HepG2 (cell line): ENCODE measurements around the gene IL22RA1. TPM values are rescaled to one million over a fixed set of nuclear protein-coding genes. Genes with fewer than 3 reads are reported as not detected.
A peak's percentile ranks its signal among the peaks of the same experiment; 100 is the strongest.

Source experiments
- ATAC-seq: fragments of 200-7000 bp; cut with Tn5 transposase; 3 replicates; pipeline ENCODE4 v1.9.1; 2020; ENCODE audit warnings: mild to moderate bottlenecking, moderate library complexity
- BruUV-seq: library from RNA; stranded (reverse); fragments of 400-500 nt; replicated peaks from 2 replicates; lab custom pipeline; 2021; lab: Mats Ljungman, UMichigan
- CTCF ChIA-PET: fragments of 300-600 bp; formaldehyde crosslinking; extraction: SDS; loops from one replicate; lab custom pipeline; 2021; ENCODE audit warnings: low total read pairs, inconsistent platforms, low intra/inter-chr PET ratio; lab: Yijun Ruan, JAX
- POLR2A ChIA-PET: fragments of 350-600 bp; sonication (Branson Sonifier 250); formaldehyde crosslinking; loops from one replicate; lab custom pipeline; 2020; ENCODE audit warnings: antibody characterized with exemption, inconsistent platforms; lab: Yijun Ruan, JAX
- DNase-seq: peaks from one replicate; pipeline ENCODE4 v3.0.0-alpha.2; 2015; ENCODE audit warnings: low spot score
- FAIRE-seq: peaks from 3 replicates; lab custom pipeline; 2011; peaks lifted over from hg19 to GRCh38; lab: Jason Lieb, UNC
- H2AFZ ChIP-seq: one replicate; pipeline ENCODE4 v1.6.1; 2011; ENCODE audit warnings: low read length, inconsistent platforms
- H3K27ac ChIP-seq: fragments of 300-600 bp; 3 replicates; pipeline ENCODE4 v1.8.0; 2011; ENCODE audit warnings: mixed run types, mild to moderate bottlenecking, mixed read lengths, low read length, inconsistent platforms; ENCODE audit not compliant: insufficient read depth; ENCODE audit errors: extremely low read length
- H3K27me3 ChIP-seq, 2 experiments: fragments of 200-600 bp in 1 of 2; 2 replicates in 1 of 2; 3 replicates in 1 of 2; pipeline versions ENCODE4 v1.6.0 to v1.8.0; 2011; ENCODE audit warnings: low read length in 2 of 2, mild to moderate bottlenecking in 2 of 2, moderate library complexity in 2 of 2, inconsistent platforms in 1 of 2; ENCODE audit not compliant: insufficient read depth in 2 of 2, control insufficient read depth in 1 of 2
- H3K36me3 ChIP-seq, 2 experiments: fragments of 200-600 bp in 1 of 2; replicated peaks in 1 of 2; 2 replicates in 1 of 2; 3 replicates in 1 of 2; pipeline versions ENCODE4 v1.5.1 to v1.8.0; 2011; ENCODE audit warnings: low read length in 2 of 2, inconsistent platforms in 1 of 2; ENCODE audit not compliant: insufficient read depth in 2 of 2, control insufficient read depth in 1 of 2
- H3K4me1 ChIP-seq: 2 replicates; pipeline ENCODE4 v1.5.1; 2012; ENCODE audit warnings: low read length, inconsistent platforms; ENCODE audit not compliant: insufficient read depth
- H3K4me2 ChIP-seq: 2 replicates; pipeline ENCODE4 v1.6.0; 2011; ENCODE audit warnings: low read depth, low read length, inconsistent platforms
- H3K4me3 ChIP-seq, 3 experiments: fragments of 200-600 bp in 1 of 3; sonication (generic), shearing (Covaris generic) in 1 of 3; replicated peaks in 1 of 3; 2 replicates each; pipeline ENCODE4 v1.5.1; 2011 to 2016; ENCODE audit warnings: low read length in 3 of 3, inconsistent platforms in 2 of 3, low read depth in 2 of 3, mild to moderate bottlenecking in 2 of 3, control low read depth in 1 of 3, mixed read lengths in 1 of 3; ENCODE audit not compliant: insufficient read depth in 1 of 3
- H3K79me2 ChIP-seq: one replicate; pipeline ENCODE4 v1.6.1; 2011; ENCODE audit warnings: low read length, inconsistent platforms; ENCODE audit not compliant: insufficient read depth
- H3K9ac ChIP-seq: 2 replicates; pipeline ENCODE4 v1.6.0; 2011; ENCODE audit warnings: mild to moderate bottlenecking, low read depth, low read length, inconsistent platforms; ENCODE audit not compliant: insufficient read depth
- H3K9me3 ChIP-seq: 2 replicates; pipeline ENCODE4 v1.5.1; 2012; ENCODE audit warnings: mild to moderate bottlenecking, low read length
- H4K20me1 ChIP-seq: 2 replicates; pipeline ENCODE4 v1.6.0; 2011; ENCODE audit warnings: inconsistent platforms, mild to moderate bottlenecking, low read length, moderate library complexity; ENCODE audit not compliant: insufficient read depth
- ATF7-NPFF ChIP-seq: sonication (generic); formaldehyde crosslinking; IDR thresholded peaks from 2 replicates; pipeline ENCODE4 v1.8.1; 2023; ENCODE audit warnings: mild to moderate bottlenecking, low read depth, missing genetic modification reagents, moderate library complexity
- FOXO4 ChIP-seq: sonication (generic); formaldehyde crosslinking; conservative IDR thresholded peaks from 2 replicates; pipeline ENCODE4 v1.8.1; 2023; ENCODE audit warnings: missing genetic modification reagents
- HOXA5 ChIP-seq: sonication (generic); formaldehyde crosslinking; IDR thresholded peaks from 2 replicates; pipeline ENCODE4 v1.4.0; 2020; ENCODE audit warnings: missing genetic modification reagents
- HOXD1 ChIP-seq: sonication (generic); formaldehyde crosslinking; IDR thresholded peaks from 2 replicates; pipeline ENCODE4 v1.5.0; 2020; ENCODE audit warnings: missing genetic modification reagents
- LCORL ChIP-seq, 2 experiments: fragments of 450-650 bp in 1 of 2; sonication (generic) in 1 of 2; formaldehyde crosslinking in 1 of 2; IDR thresholded peaks; 2 replicates each; pipeline versions ENCODE4 v1.5.0 to v1.6.1; 2017 to 2020; ENCODE audit warnings: antibody characterized with exemption in 1 of 2, missing genetic modification reagents in 1 of 2
- PATZ1 ChIP-seq: sonication (generic); formaldehyde crosslinking; IDR thresholded peaks from 2 replicates; pipeline ENCODE4 v1.4.0; 2020; ENCODE audit warnings: missing genetic modification reagents
- POLR2A ChIP-seq, 2 experiments: IDR thresholded peaks; 2 replicates each; pipeline ENCODE4 v1.6.1; 2011; ENCODE audit warnings: low read depth in 2 of 2, low read length in 2 of 2, mild to moderate bottlenecking in 1 of 2, moderate library complexity in 1 of 2; ENCODE audit not compliant: insufficient read depth in 1 of 2
- RARA ChIP-seq: IDR thresholded peaks from 2 replicates; pipeline ENCODE4 v1.6.1; 2016; ENCODE audit warnings: missing genetic modification reagents, missing compliant biosample characterization
- SMAD1 ChIP-seq: sonication (generic); formaldehyde crosslinking; IDR thresholded peaks from 2 replicates; pipeline ENCODE4 v1.4.0; 2020; ENCODE audit warnings: missing genetic modification reagents, low read depth, mild to moderate bottlenecking, borderline replicate concordance
- SP140L ChIP-seq: sonication (generic); formaldehyde crosslinking; IDR thresholded peaks from 2 replicates; pipeline ENCODE4 v1.4.0; 2020; ENCODE audit warnings: missing genetic modification reagents, borderline replicate concordance
- SP5 ChIP-seq: IDR thresholded peaks from 2 replicates; pipeline ENCODE4 v1.6.1; 2016; ENCODE audit warnings: low read depth, borderline replicate concordance
- SRSF9 ChIP-seq: fragments of 200-400 bp; formaldehyde crosslinking; IDR thresholded peaks from 2 replicates; pipeline ENCODE4 v1.6.1; 2018; ENCODE audit warnings: borderline replicate concordance, mild to moderate bottlenecking, low read depth, low read length; ENCODE audit not compliant: insufficient read depth, poor library complexity, severe bottlenecking
- ZC3H4 ChIP-seq: sonication (generic); formaldehyde crosslinking; IDR thresholded peaks from 2 replicates; pipeline ENCODE4 v1.4.0; 2020; ENCODE audit warnings: missing genetic modification reagents, borderline replicate concordance
- ZFY ChIP-seq: sonication (generic); formaldehyde crosslinking; IDR thresholded peaks from 2 replicates; pipeline ENCODE4 v1.4.0; 2020; ENCODE audit warnings: missing genetic modification reagents
- ZNF382 ChIP-seq: sonication (generic); formaldehyde crosslinking; IDR thresholded peaks from 2 replicates; pipeline ENCODE4 v1.5.0; 2020; ENCODE audit warnings: missing genetic modification reagents, mild to moderate bottlenecking, borderline replicate concordance
- ZNF709 ChIP-seq: sonication (generic); formaldehyde crosslinking; IDR thresholded peaks from 2 replicates; pipeline ENCODE4 v1.5.0; 2020; ENCODE audit warnings: mild to moderate bottlenecking, missing genetic modification reagents
- ZSCAN25 ChIP-seq: sonication (generic); formaldehyde crosslinking; IDR thresholded peaks from 2 replicates; pipeline ENCODE4 v1.8.0; 2022; ENCODE audit warnings: mild to moderate bottlenecking, missing genetic modification reagents
- WGBS: methylation state at CpG from one replicate; pipeline ENCODE4 v1.1.6; 2017; ENCODE audit warnings: low lambda C conversion rate; 5-methylcytosine and 5-hydroxymethylcytosine counted together
- in situ Hi-C: cut with HindIII; loops from 2 replicates; pipeline ENCODE4 v1.10.0; 2017; ENCODE audit warnings: low pct_unique_long_range_greater_than_20kb; ENCODE audit not compliant: extremely low pct_ligation_motif_present
- intact Hi-C: fragments of 100-400 bp; cut with micrococcal nuclease; formaldehyde crosslinking; loops from one replicate; pipeline ENCODE4 v1.10.0; 2022; ENCODE audit not compliant: unreplicated experiment
- polyA plus RNA-seq, 8 experiments: library from polyadenylated mRNA; depleted of rRNA in 3 of 8; stranded (reverse) in 7 of 8; unstranded in 1 of 8; fragments of >200 nt; fragmentation: Illumina TruSeq in 4 of 8; extraction: Trizol in 4 of 8; gene quantifications; 2 replicates each; pipeline versions ENCODE4 v1.2.1 to v1.2.3, GENCODE V29; 2011 to 2016; ENCODE audit warnings: low read depth in 4 of 8, missing spikeins in 1 of 8, mixed read lengths in 1 of 8; ENCODE audit not compliant: insufficient read depth in 1 of 8
- total RNA-seq, 5 experiments: library from RNA; depleted of rRNA; stranded (reverse); fragments of >200 nt; fragmentation: Illumina TruSeq; extraction: Trizol; gene quantifications; 2 replicates each; pipeline ENCODE4 v1.2.3, GENCODE V29; 2016; ENCODE audit warnings: low read depth in 1 of 5
- TF ChIP-seq, protein P1 (sequence below): sonication (generic); formaldehyde crosslinking; IDR thresholded peaks from 2 replicates; pipeline ENCODE4 v1.5.1; 2020; ENCODE audit warnings: missing genetic modification reagents, mild to moderate bottlenecking, borderline replicate concordance
- TF ChIP-seq, protein P2 (sequence below): IDR thresholded peaks from 2 replicates; pipeline ENCODE4 v1.6.1; 2016; ENCODE audit warnings: mild to moderate bottlenecking, missing biosample characterization, missing genetic modification reagents

The IL22RA1 gene
- total and polyA plus RNA-seq, 2 of the 13 experiments (the other 11 are each of a cell fraction or from before 2014, with no cell fraction given), result 4.4 to 10.2 TPM

GRCh38 chr1:24117722-24118409, 25.1 kb downstream of the IL22RA1 start:
- intact Hi-C loops (no loop called here), in situ Hi-C loops (no loop called here)
- 0 out of 2 replicates have a peak overlapping the region, but pooled peaks have one; percentile 10 for H3K9ac ChIP-seq
- H3K27ac ChIP-seq, result peak overlapping the region; percentile 79
- ChIA-PET CTCF (no interaction called here), POLR2A (interaction anchor here (1.2 to 4.3 kb wide), 5 partner anchors 10 to 70 kb away, joined by 3 to 44 read pairs (median 7); partner anchors contain the start of gene IL22RA1)
- H3K27me3 ChIP-seq, result 0 out of 5 replicates have a peak, but pooled peaks cover 0 to 1% of the 10 kb centered on the region in 2 experiments
- DNase-seq, result peak; percentile 54
- no peaks in the 10 kb centered on the region for H4K20me1 ChIP-seq
- peak overlapping the region; percentile 66 for H3K4me2 ChIP-seq
- no TSS peak for BruUV-seq
- no peak for FAIRE-seq
- 35% methylated on average over 12 of the region's 14 CpGs for WGBS
- H3K79me2 ChIP-seq, result no peaks in the 10 kb centered on the region
- peak overlapping the region in 1 of 3 experiments; percentile 27; a peak in 2 of 6 replicates for H3K4me3 ChIP-seq
- H2AFZ ChIP-seq, result no peak overlapping the region
- ATAC-seq, result peak; percentile 40
- peaks cover 86% of the 10 kb centered on the region for H3K4me1 ChIP-seq
- no peaks in the 10 kb centered on the region for H3K9me3 ChIP-seq
- no peaks in the 10 kb centered on the region for H3K36me3 ChIP-seq
- TF ChIP-seq SP5 (CRISPR knock-in tag), result peak; percentile 48
- TF ChIP-seq LCORL (IDR thresholded peaks at IDR 0.05), result no peak
- TF ChIP-seq LCORL (CRISPR knock-in tag; IDR thresholded peaks at IDR 0.05), result peak; percentile 26
- peak; percentile 77 for TF ChIP-seq ZSCAN25 (CRISPR knock-in tag)
- TF ChIP-seq, protein P1, sequence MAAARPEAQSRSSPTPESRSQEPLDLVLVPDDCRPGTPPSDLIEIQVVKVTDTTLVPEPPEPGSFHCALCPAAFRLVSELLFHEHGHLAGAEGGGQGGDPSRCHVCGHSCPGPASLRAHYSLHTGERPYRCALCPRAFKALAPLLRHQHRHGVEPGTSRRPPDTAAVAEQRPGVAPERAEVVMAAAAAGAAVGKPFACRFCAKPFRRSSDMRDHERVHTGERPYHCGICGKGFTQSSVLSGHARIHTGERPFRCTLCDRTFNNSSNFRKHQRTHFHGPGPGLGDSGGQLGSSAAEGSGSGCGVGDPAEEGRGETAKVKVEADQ (CRISPR knock-in tag), result no peak
- TF ChIP-seq ZNF709 (CRISPR knock-in tag), result no peak
- TF ChIP-seq HOXA5, result 0 out of 2 replicates have a peak, but pooled peaks have one; percentile 8
- TF ChIP-seq HOXD1 (CRISPR knock-in tag), result no peak
- 0 out of 2 replicates have a peak, but pooled peaks have one; percentile 13 for TF ChIP-seq PATZ1
- 0 out of 2 replicates have a peak, but pooled peaks have one; percentile 20 for TF ChIP-seq ATF7-NPFF (CRISPR knock-in tag)
- TF ChIP-seq SRSF9, result no peak
- TF ChIP-seq ZC3H4 (CRISPR knock-in tag), result no peak
- TF ChIP-seq SMAD1 (CRISPR knock-in tag), result no peak
- no peak for TF ChIP-seq FOXO4 (CRISPR knock-in tag)
- TF ChIP-seq ZNF382 (CRISPR knock-in tag), result no peak
- TF ChIP-seq, protein P2, sequence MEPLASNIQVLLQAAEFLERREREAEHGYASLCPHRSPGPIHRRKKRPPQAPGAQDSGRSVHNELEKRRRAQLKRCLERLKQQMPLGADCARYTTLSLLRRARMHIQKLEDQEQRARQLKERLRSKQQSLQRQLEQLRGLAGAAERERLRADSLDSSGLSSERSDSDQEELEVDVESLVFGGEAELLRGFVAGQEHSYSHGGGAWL, result peak; percentile 62; the same call in 1 of the 2 replicates
- TF ChIP-seq POLR2A (IDR thresholded peaks at IDR 0.05; ENCODE audit: insufficient read depth in 1 of 2, low read depth in 2 of 2, low read length in 2 of 2), result peak in 1 of 2 experiments; percentile 54; a peak in 1 of 4 replicates
- peak; percentile 60; the same call in 1 of the 2 replicates for TF ChIP-seq RARA
- TF ChIP-seq ZFY (CRISPR knock-in tag), result 0 out of 2 replicates have a peak, but pooled peaks have one; percentile 30
- no peak for TF ChIP-seq SP140L
